ENCODE data around the gene KDM6B.

GRCh38 chr17:7859028-7859427 is 25.0 kb downstream of the KDM6B start:
- TF ChIP-seq ZFX (IDR thresholded peaks at IDR 0.05; ENCODE audit: borderline replicate concordance) (no peak), CTCF (IDR thresholded peaks at IDR 0.05) (no peak)
